SK-N-SH (cell line): Measurements from ENCODE around the gene MBNL1. TPM values are rescaled to one million over a fixed set of nuclear protein-coding genes. Genes with fewer than 3 reads are reported as not detected.

ENCODE experiments used
- CTCF ChIA-PET: fragments of 300-600, 350-600 bp; formaldehyde crosslinking; extraction: SDS; loops from one replicate; lab custom pipeline; 2021; lab: Yijun Ruan, JAX
- POLR2A ChIA-PET: fragments of 350-600 bp; sonication (Branson Sonifier 250); formaldehyde crosslinking; extraction: SDS; loops from one replicate; lab custom pipeline; 2020; ENCODE audit warnings: antibody characterized with exemption, inconsistent platforms; lab: Yijun Ruan, JAX
- DNase-seq: peaks from one replicate; pipeline ENCODE4 v3.0.0; 2012
- H2AFZ ChIP-seq: fragments of 200-600 bp; sonication (generic); 2 replicates; pipeline ENCODE4 v1.8.1; 2016; ENCODE audit warnings: antibody characterized with exemption, mild to moderate bottlenecking, low read depth
- H3F3A ChIP-seq: fragments of 200-600 bp; sonication (generic); replicated peaks from 2 replicates; pipeline ENCODE3; 2016; ENCODE audit warnings: antibody characterized with exemption, mild to moderate bottlenecking; ENCODE audit not compliant: insufficient read depth
- H3K27ac ChIP-seq, 2 experiments: fragments of 200-500 bp in 1 of 2; fragments of 200-600 bp in 1 of 2; sonication (Bioruptor generic) in 1 of 2; sonication (generic), shearing (Covaris generic) in 1 of 2; 2 replicates each; pipeline versions ENCODE4 v1.5.1 to v1.6.1; 2014 to 2016; ENCODE audit warnings: low read depth in 2 of 2, inconsistent platforms in 1 of 2, low read length in 1 of 2, mild to moderate bottlenecking in 1 of 2, mixed read lengths in 1 of 2
- H3K27me3 ChIP-seq: fragments of 200-600 bp; sonication (generic), shearing (Covaris generic); 2 replicates; pipeline ENCODE4 v1.6.1; 2016; ENCODE audit warnings: mixed run types; ENCODE audit not compliant: insufficient read depth
- H3K36me3 ChIP-seq, 2 experiments: fragments of 200-500 bp in 1 of 2; fragments of 200-600 bp in 1 of 2; sonication (Bioruptor generic) in 1 of 2; sonication (generic) in 1 of 2; replicated peaks in 1 of 2; 2 replicates each; pipeline versions ENCODE3 to v1.5.1; 2014 to 2016; ENCODE audit warnings: low read length in 1 of 2, mild to moderate bottlenecking in 1 of 2; ENCODE audit not compliant: insufficient read depth in 2 of 2, control insufficient read depth in 1 of 2
- H3K4me1 ChIP-seq, 2 experiments: fragments of 200-500 bp in 1 of 2; fragments of 200-600 bp in 1 of 2; sonication (Bioruptor generic) in 1 of 2; sonication (generic), shearing (Covaris generic) in 1 of 2; 2 replicates each; pipeline versions ENCODE4 v1.5.1 to v1.6.1; 2014 to 2016; ENCODE audit warnings: low read depth in 1 of 2, low read length in 1 of 2, mixed run types in 1 of 2; ENCODE audit not compliant: insufficient read depth in 2 of 2, control insufficient read depth in 1 of 2
- H3K4me2 ChIP-seq: fragments of 200-600 bp; sonication (generic), shearing (Covaris generic); 2 replicates; pipeline ENCODE4 v1.6.1; 2017; ENCODE audit warnings: mixed run types
- H3K4me3 ChIP-seq, 2 experiments: fragments of 200-500 bp in 1 of 2; fragments of 200-600 bp in 1 of 2; sonication (Bioruptor generic) in 1 of 2; sonication (generic), shearing (Covaris generic) in 1 of 2; 2 replicates each; pipeline versions ENCODE4 v1.5.1 to v1.8.1; 2014 to 2016; ENCODE audit warnings: low read depth in 2 of 2, inconsistent platforms in 1 of 2, low read length in 1 of 2, mild to moderate bottlenecking in 1 of 2, mixed read lengths in 1 of 2, moderate library complexity in 1 of 2
- H3K79me2 ChIP-seq: fragments of 200-600 bp; sonication (generic); 2 replicates; pipeline ENCODE4 v1.8.1; 2017; ENCODE audit warnings: mild to moderate bottlenecking; ENCODE audit not compliant: insufficient read depth
- H3K9ac ChIP-seq: fragments of 200-600 bp; sonication (generic); 2 replicates; pipeline ENCODE4 v1.6.1; 2017; ENCODE audit warnings: mixed run types
- H3K9me2 ChIP-seq: fragments of 200-600 bp; sonication (generic); 2 replicates; pipeline ENCODE4 v1.6.1; 2017; ENCODE audit warnings: mixed run types
- H3K9me3 ChIP-seq: fragments of 200-600 bp; sonication (generic); 2 replicates; pipeline ENCODE4 v1.6.1; 2017; ENCODE audit warnings: mixed run types, mild to moderate bottlenecking, moderate library complexity
- H4K20me1 ChIP-seq: fragments of 200-600 bp; sonication (generic); 2 replicates; pipeline ENCODE4 v1.6.1; 2017; ENCODE audit warnings: mild to moderate bottlenecking, mixed run types; ENCODE audit not compliant: insufficient read depth
- CHD2 ChIP-seq: fragments of 150-350 bp; IDR thresholded peaks from 2 replicates; pipeline ENCODE4 v1.6.1; 2018; ENCODE audit warnings: low read length; ENCODE audit not compliant: partially characterized antibody
- ELF1 ChIP-seq: IDR thresholded peaks from 2 replicates; pipeline ENCODE4 v1.4.0; 2012
- EP300 ChIP-seq, 2 experiments: IDR thresholded peaks; 2 replicates each; pipeline versions ENCODE4 v1.4.0 to v1.6.1; 2012; ENCODE audit warnings: borderline replicate concordance in 1 of 2, low read depth in 1 of 2, low read length in 1 of 2
- FOXJ3 ChIP-seq: sonication (generic); formaldehyde crosslinking; IDR thresholded peaks from 2 replicates; pipeline ENCODE4 v1.5.1; 2020; ENCODE audit warnings: mild to moderate bottlenecking, missing genetic modification reagents
- FOXM1 ChIP-seq: IDR thresholded peaks from 2 replicates; pipeline ENCODE4 v1.4.0; 2012; ENCODE audit warnings: low read depth, mild to moderate bottlenecking
- GABPA ChIP-seq: IDR thresholded peaks from 2 replicates; pipeline ENCODE4 v1.4.0; 2012; ENCODE audit warnings: low read depth, mild to moderate bottlenecking
- JUND ChIP-seq: IDR thresholded peaks from 2 replicates; pipeline ENCODE4 v1.4.0; 2012
- MAX ChIP-seq: IDR thresholded peaks from 2 replicates; pipeline ENCODE4 v1.4.0; 2012; ENCODE audit warnings: low read depth
- MEF2A ChIP-seq: IDR thresholded peaks from 2 replicates; pipeline ENCODE4 v1.4.0; 2012; ENCODE audit warnings: low read depth, borderline replicate concordance
- MXI1 ChIP-seq: IDR thresholded peaks from 2 replicates; pipeline ENCODE4 v1.6.1; 2012; ENCODE audit warnings: mild to moderate bottlenecking, low read depth, low read length, improper control_type of control experiment
- RAD21 ChIP-seq: IDR thresholded peaks from 2 replicates; pipeline ENCODE4 v1.6.1; 2012; ENCODE audit warnings: mild to moderate bottlenecking, low read length
- RFX5 ChIP-seq: IDR thresholded peaks from 2 replicates; pipeline ENCODE4 v1.6.1; 2012; ENCODE audit warnings: mild to moderate bottlenecking, improper control_type of control experiment, low read length
- RXRA ChIP-seq: IDR thresholded peaks from 2 replicates; pipeline ENCODE4 v1.4.0; 2012; ENCODE audit warnings: low read depth, mild to moderate bottlenecking, borderline replicate concordance
- TCF12 ChIP-seq: IDR thresholded peaks from 2 replicates; pipeline ENCODE4 v1.4.0; 2012
- TEAD4 ChIP-seq: IDR thresholded peaks from 2 replicates; pipeline ENCODE4 v1.4.0; 2012; ENCODE audit warnings: mild to moderate bottlenecking, borderline replicate concordance; ENCODE audit not compliant: insufficient read depth
- USF2 ChIP-seq: fragments of 150-350 bp; IDR thresholded peaks from 2 replicates; pipeline ENCODE4 v1.6.1; 2017; ENCODE audit warnings: antibody characterized with exemption, low read length, low read depth, borderline replicate concordance
- YY1 ChIP-seq: IDR thresholded peaks from 2 replicates; pipeline ENCODE4 v1.4.0; 2012; ENCODE audit warnings: low read depth, mild to moderate bottlenecking
- ZBTB33 ChIP-seq: IDR thresholded peaks from 2 replicates; pipeline ENCODE4 v1.4.0; 2012; ENCODE audit warnings: low read depth, borderline replicate concordance
- WGBS: methylation state at CpG from one replicate; pipeline ENCODE4 v1.1.6; 2017; ENCODE audit warnings: low lambda C conversion rate; 5-methylcytosine and 5-hydroxymethylcytosine counted together
- polyA plus RNA-seq, 3 experiments: library from polyadenylated mRNA; depleted of rRNA; stranded (reverse); fragments of >200 nt; gene quantifications; 2 replicates each; pipeline ENCODE4 v1.2.3, GENCODE V29; 2012
- TF ChIP-seq, protein P1 (sequence below): fragments of 200-600 bp; sonication (generic); IDR thresholded peaks from 2 replicates; pipeline ENCODE4 v1.6.1; 2017; ENCODE audit warnings: antibody characterized with exemption, mild to moderate bottlenecking, moderate library complexity

The MBNL1 gene
- polyA plus RNA-seq, 1 of the 3 experiments (the other 2 are of a cell fraction), result 44.3 TPM

- Histone ChIP-seq H3F3A (peaks cover 59% of the 10 kb centered on the region), H3K4me3 (peak overlapping the region; percentile 27 to 40; a peak in 3 of 4 replicates), H3K4me2 (peak overlapping the region; percentile 75), H3K4me1 (peaks cover 34 to 43% of the 10 kb centered on the region in 2 experiments; a peak in 3 of 4 replicates), H4K20me1 (peaks cover 24% of the 10 kb centered on the region), H3K27ac (peak overlapping the region; percentile 62 to 92), H3K9me3 (no peaks in the 10 kb centered on the region), H3K79me2 (peaks cover 98% of the 10 kb centered on the region), H2AFZ (no peak overlapping the region), H3K36me3 (peaks cover 19 to 35% of the 10 kb centered on the region in 2 experiments), H3K27me3 (no peaks in the 10 kb centered on the region), H3K9ac (peak overlapping the region; percentile 59), H3K9me2 (no peaks in the 10 kb centered on the region)
- TF ChIP-seq GABPA (no peak), ELF1 (no peak), JUND (no peak), MXI1 (no peak), RFX5 (no peak), CHD2 (no peak), USF2 (no peak), ZBTB33 (no peak), RXRA (no peak), YY1 (no peak), MAX (no peak)
- WGBS, result 78% methylated on average over 3 of the region's 3 CpGs
- no peak for DNase-seq
- CTCF ChIA-PET, result interaction anchor here (1.9 kb wide), 1 partner anchor 11 kb away, joined by 5 read pairs; no protein-coding TSS in a partner anchor
- POLR2A ChIA-PET, result no interaction called here
Measured at GRCh38 chr3:152301745-152302181, 33.0 kb downstream of the MBNL1 start.

DNA sequence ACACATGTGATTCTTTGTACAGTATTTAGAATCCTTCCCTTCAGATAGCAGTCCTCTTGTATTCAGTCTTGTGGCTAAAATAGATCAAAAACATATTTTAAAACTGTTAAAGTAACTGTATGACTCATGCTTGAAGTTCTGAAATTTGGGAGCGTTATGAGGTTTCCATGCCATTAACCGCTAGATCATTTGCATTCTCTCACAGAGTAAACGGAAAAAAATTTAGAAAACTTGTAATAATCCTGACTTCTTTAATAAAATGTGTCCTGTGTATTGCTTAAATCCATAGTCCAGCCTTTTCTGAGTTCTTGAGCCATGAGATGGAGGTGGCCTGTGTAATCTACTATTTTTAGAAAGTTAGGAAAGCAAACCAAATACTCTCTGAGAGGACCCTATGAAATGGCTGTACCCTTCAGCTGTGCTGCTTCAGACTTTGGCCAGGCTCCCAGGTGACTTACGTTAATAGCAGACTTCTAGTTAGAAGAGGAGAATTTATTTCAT is 33.8 kb downstream of the MBNL1 start:
- Histone ChIP-seq H3K27ac (peak overlapping the region; percentile 62 to 92; a peak in 3 of 4 replicates), H3K4me1 (peaks cover 34 to 50% of the 10 kb centered on the region in 2 experiments; a peak in 3 of 4 replicates), H3K4me2 (peak overlapping the region; percentile 75), H3K4me3 (peak overlapping the region in 1 of 2 experiments; percentile 14; a peak in 2 of 4 replicates), H3F3A (peaks cover 60% of the 10 kb centered on the region), H4K20me1 (peaks cover 25% of the 10 kb centered on the region), H3K79me2 (peaks cover 98% of the 10 kb centered on the region), H2AFZ (no peak overlapping the region), H3K27me3 (no peaks in the 10 kb centered on the region), H3K9me2 (no peaks in the 10 kb centered on the region), H3K9ac (peak overlapping the region; percentile 59; the same call in 1 of the 2 replicates), H3K36me3 (peaks cover 19 to 42% of the 10 kb centered on the region in 2 experiments), H3K9me3 (no peaks in the 10 kb centered on the region)
- ChIA-PET POLR2A (no interaction called here), CTCF (interaction anchor here (1.9 kb wide), 1 partner anchor 10 kb away, joined by 5 read pairs; no protein-coding TSS in a partner anchor)
- 21% methylated on average over 4 of the region's 4 CpGs for WGBS
- DNase-seq, result no peak
- peak; percentile 55; the same call in 1 of the 2 replicates for TF ChIP-seq FOXM1
- TF ChIP-seq EP300 (IDR thresholded peaks at IDR 0.05; ENCODE audit: borderline replicate concordance in 1 of 2, low read depth in 1 of 2, low read length in 1 of 2), result 0 out of 4 replicates have a peak, but pooled peaks of 1 of the 2 experiments have one; percentile 53
- TF ChIP-seq TCF12, result peak; percentile 85
- peak; percentile 63; the same call in 1 of the 2 replicates for TF ChIP-seq YY1
- TF ChIP-seq USF2, result no peak
- peak; percentile 70 for TF ChIP-seq JUND
- no peak for TF ChIP-seq ELF1
- no peak for TF ChIP-seq GABPA
- no peak for TF ChIP-seq CHD2
- TF ChIP-seq, protein P1, sequence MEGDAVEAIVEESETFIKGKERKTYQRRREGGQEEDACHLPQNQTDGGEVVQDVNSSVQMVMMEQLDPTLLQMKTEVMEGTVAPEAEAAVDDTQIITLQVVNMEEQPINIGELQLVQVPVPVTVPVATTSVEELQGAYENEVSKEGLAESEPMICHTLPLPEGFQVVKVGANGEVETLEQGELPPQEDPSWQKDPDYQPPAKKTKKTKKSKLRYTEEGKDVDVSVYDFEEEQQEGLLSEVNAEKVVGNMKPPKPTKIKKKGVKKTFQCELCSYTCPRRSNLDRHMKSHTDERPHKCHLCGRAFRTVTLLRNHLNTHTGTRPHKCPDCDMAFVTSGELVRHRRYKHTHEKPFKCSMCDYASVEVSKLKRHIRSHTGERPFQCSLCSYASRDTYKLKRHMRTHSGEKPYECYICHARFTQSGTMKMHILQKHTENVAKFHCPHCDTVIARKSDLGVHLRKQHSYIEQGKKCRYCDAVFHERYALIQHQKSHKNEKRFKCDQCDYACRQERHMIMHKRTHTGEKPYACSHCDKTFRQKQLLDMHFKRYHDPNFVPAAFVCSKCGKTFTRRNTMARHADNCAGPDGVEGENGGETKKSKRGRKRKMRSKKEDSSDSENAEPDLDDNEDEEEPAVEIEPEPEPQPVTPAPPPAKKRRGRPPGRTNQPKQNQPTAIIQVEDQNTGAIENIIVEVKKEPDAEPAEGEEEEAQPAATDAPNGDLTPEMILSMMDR, result no peak
- TF ChIP-seq MXI1, result no peak
- TF ChIP-seq FOXJ3 (CRISPR knock-in tag), result no peak
- TF ChIP-seq RXRA, result peak; percentile 27; the same call in 1 of the 2 replicates
- TF ChIP-seq MAX, result no peak
- TF ChIP-seq MEF2A, result peak; percentile 92
- no peak for TF ChIP-seq RAD21
- peak; percentile 48; the same call in 1 of the 2 replicates for TF ChIP-seq TEAD4
